Neural progenitor cell (in vitro differentiated cells): ENCODE data around the gene PLA2G2A. TPM values are rescaled to one million over a fixed set of nuclear protein-coding genes. Genes with fewer than 3 reads are reported as not detected.

Source experiments
- DNase-seq: peaks from one replicate; pipeline ENCODE4 v3.0.0-alpha.2; 2016; ENCODE audit warnings: low spot score
- H2AFZ ChIP-seq: fragments of 200-600 bp; sonication (generic); replicated peaks from 2 replicates; pipeline ENCODE4 v1.6.1; 2016; ENCODE audit warnings: antibody characterized with exemption
- H3F3A ChIP-seq: fragments of 200-600 bp; sonication (generic); 2 replicates; pipeline ENCODE4 v1.6.1; 2016; ENCODE audit warnings: antibody characterized with exemption, low read depth
- H3K27ac ChIP-seq: fragments of 200-600 bp; sonication (generic); 2 replicates; pipeline ENCODE4 v1.5.1; 2016; ENCODE audit warnings: mild to moderate bottlenecking
- H3K27me3 ChIP-seq: fragments of 200-600 bp; sonication (generic); 2 replicates; pipeline ENCODE4 v1.6.1; 2016; ENCODE audit warnings: mild to moderate bottlenecking, moderate library complexity
- H3K36me3 ChIP-seq: fragments of 200-600 bp; sonication (generic); 2 replicates; pipeline ENCODE4 v1.5.1; 2016
- H3K4me1 ChIP-seq: fragments of 200-600 bp; sonication (generic); 2 replicates; pipeline ENCODE4 v1.6.1; 2016; ENCODE audit warnings: mixed run types
- H3K4me2 ChIP-seq: fragments of 200-600 bp; sonication (generic); 2 replicates; pipeline ENCODE4 v1.6.1; 2016
- H3K4me3 ChIP-seq: fragments of 200-600 bp; sonication (generic); 2 replicates; pipeline ENCODE4 v1.5.1; 2016
- H3K79me2 ChIP-seq: fragments of 200-600 bp; sonication (generic); 2 replicates; pipeline ENCODE4 v1.6.1; 2016; ENCODE audit warnings: low read depth
- H3K9ac ChIP-seq: fragments of 200-600 bp; sonication (generic); 2 replicates; pipeline ENCODE4 v1.6.1; 2016
- H3K9me3 ChIP-seq: fragments of 200-600 bp; sonication (generic); 2 replicates; pipeline ENCODE4 v1.5.1; 2016; ENCODE audit warnings: low read depth
- H4K20me1 ChIP-seq: fragments of 200-600 bp; sonication (generic); 2 replicates; pipeline ENCODE4 v1.6.1; 2016; ENCODE audit warnings: low read depth
- H3K27ac Mint-ChIP-seq: 3 replicates; pipeline ENCODE4 v1.8.0; 2021; ENCODE audit warnings: mixed read lengths
- H3K27me3 Mint-ChIP-seq: 2 replicates; pipeline ENCODE4 v1.8.0; 2022; ENCODE audit warnings: low read depth, mild to moderate bottlenecking, inconsistent platforms, moderate library complexity, mixed read lengths; ENCODE audit not compliant: insufficient read depth
- H3K36me3 Mint-ChIP-seq: 3 replicates; pipeline ENCODE4 v1.8.0; 2021; ENCODE audit warnings: mixed read lengths
- H3K4me1 Mint-ChIP-seq: 3 replicates; pipeline ENCODE4 v1.8.0; 2021; ENCODE audit warnings: mixed read lengths
- H3K4me3 Mint-ChIP-seq: 3 replicates; pipeline ENCODE4 v1.8.0; 2021; ENCODE audit warnings: mild to moderate bottlenecking, moderate library complexity, mixed read lengths
- H3K9me3 Mint-ChIP-seq: 3 replicates; pipeline ENCODE4 v1.8.0; 2020; ENCODE audit warnings: mixed read lengths
- CTCF ChIP-seq: fragments of 200-600 bp; sonication (generic); IDR thresholded peaks from 2 replicates; pipeline ENCODE4 v1.5.1; 2017; ENCODE audit warnings: antibody characterized with exemption, mild to moderate bottlenecking
- EZH2 ChIP-seq: fragments of 200-600 bp; sonication (generic); IDR thresholded peaks from 2 replicates; pipeline ENCODE4 v1.6.1; 2017; ENCODE audit warnings: antibody characterized with exemption, mild to moderate bottlenecking, moderate library complexity
- EZH2phosphoT487 ChIP-seq: fragments of 200-600 bp; sonication (generic); IDR thresholded peaks from 2 replicates; pipeline ENCODE4 v1.6.1; 2017; ENCODE audit warnings: antibody characterized with exemption
- total RNA-seq: library from RNA; depleted of rRNA; stranded (reverse); fragments of >200 nt; gene quantifications from 2 replicates; pipeline ENCODE4 v1.2.3, GENCODE V29; 2015; ENCODE audit warnings: low replicate concordance

PLA2G2A gene
- total RNA-seq = not detected in 2 replicates

GRCh38 chr1:19979494-19979977 lies at the start of gene PLA2G2A:
PLA2G2A (minus strand) TSS chr1:19979618; CDS start chr1:19978773, 845 bp downstream.
- no peaks in the 10 kb centered on the region for H3K36me3 Mint-ChIP-seq
- H4K20me1 ChIP-seq = no peaks in the 10 kb centered on the region
- H3K27me3 Mint-ChIP-seq = no peaks in the 10 kb centered on the region
- no peaks in the 10 kb centered on the region for H3K79me2 ChIP-seq
- no peak within 1 kb of the TSS for H3K4me3 Mint-ChIP-seq
- no peak within 1 kb of the TSS for H3K4me3 ChIP-seq
- peak; percentile 21 for DNase-seq
- no peak within 1 kb of the TSS for H3K27ac ChIP-seq
- no peaks in the 10 kb centered on the region for H3K36me3 ChIP-seq
- no peaks in the 10 kb centered on the region for H3K9me3 ChIP-seq
- H3K27ac Mint-ChIP-seq = no peak within 1 kb of the TSS
- no peaks in the 10 kb centered on the region for H3K27me3 ChIP-seq
- H3K4me1 Mint-ChIP-seq = peaks cover 5% of the 10 kb centered on the region
- no peaks in the 10 kb centered on the region for H3K9me3 Mint-ChIP-seq
- H2AFZ ChIP-seq = no peak within 1 kb of the TSS
- H3K9ac ChIP-seq = no peak within 1 kb of the TSS
- no peaks in the 10 kb centered on the region for H3K4me1 ChIP-seq
- TF ChIP-seq CTCF (no peak), EZH2 (no peak), EZH2phosphoT487 (no peak)
- H3F3A ChIP-seq = no peaks in the 10 kb centered on the region
- H3K4me2 ChIP-seq = no peak within 1 kb of the TSS

- H2AFZ ChIP-seq = no peak overlapping the region
- no peak for DNase-seq
- no peaks in the 10 kb centered on the region for H4K20me1 ChIP-seq
- H3K36me3 Mint-ChIP-seq = no peaks in the 10 kb centered on the region
- H3K79me2 ChIP-seq = no peaks in the 10 kb centered on the region
- no peak overlapping the region for H3K4me3 Mint-ChIP-seq
- H3K27me3 Mint-ChIP-seq = peaks cover 2% of the 10 kb centered on the region
- H3K4me2 ChIP-seq = no peak overlapping the region
- no peaks in the 10 kb centered on the region for H3F3A ChIP-seq
- H3K9me3 Mint-ChIP-seq = peaks cover 11% of the 10 kb centered on the region
- H3K4me1 ChIP-seq = no peaks in the 10 kb centered on the region
- no peaks in the 10 kb centered on the region for H3K27me3 ChIP-seq
- no peak for TF ChIP-seq EZH2phosphoT487
- TF ChIP-seq EZH2 = no peak
- TF ChIP-seq CTCF = no peak
- H3K4me3 ChIP-seq = no peak overlapping the region
- H3K36me3 ChIP-seq = no peaks in the 10 kb centered on the region
- H3K4me1 Mint-ChIP-seq = no peaks in the 10 kb centered on the region
- H3K27ac ChIP-seq = no peak overlapping the region
- no peaks in the 10 kb centered on the region for H3K9me3 ChIP-seq
- H3K9ac ChIP-seq = no peak overlapping the region
- no peak overlapping the region for H3K27ac Mint-ChIP-seq
Observed at GRCh38 chr1:20028726-20029125, 49.3 kb upstream of the PLA2G2A start.

- H3K27ac ChIP-seq = no peak overlapping the region
- no peak overlapping the region for H3K4me2 ChIP-seq
- Mint-ChIP-seq H3K36me3 (no peaks in the 10 kb centered on the region), H3K4me3 (no peak overlapping the region), H3K27ac (no peak overlapping the region), H3K27me3 (peaks cover 2% of the 10 kb centered on the region), H3K4me1 (no peaks in the 10 kb centered on the region), H3K9me3 (peaks cover 12% of the 10 kb centered on the region)
- H3K36me3 ChIP-seq = no peaks in the 10 kb centered on the region
- H3K9me3 ChIP-seq = no peaks in the 10 kb centered on the region
- no peaks in the 10 kb centered on the region for H3K27me3 ChIP-seq
- H2AFZ ChIP-seq = no peak overlapping the region
- TF ChIP-seq EZH2 (no peak), CTCF (no peak), EZH2phosphoT487 (no peak)
- H3K4me3 ChIP-seq = no peak overlapping the region
- H3K9ac ChIP-seq = no peak overlapping the region
- no peaks in the 10 kb centered on the region for H4K20me1 ChIP-seq
- H3K4me1 ChIP-seq = no peaks in the 10 kb centered on the region
- DNase-seq = no peak
- no peaks in the 10 kb centered on the region for H3F3A ChIP-seq
- H3K79me2 ChIP-seq = no peaks in the 10 kb centered on the region
Observed at GRCh38 chr1:20028125-20028524, 48.7 kb upstream of the PLA2G2A start.
